ENCODE results near the gene MEX3D. TPM values are rescaled to one million over a fixed set of nuclear protein-coding genes. Genes with fewer than 3 reads are reported as not detected.

Gene MEX3D
- total and polyA plus RNA-seq, 2 experiments from 2014 or later = 12.4 to 94.9 TPM

DNA sequence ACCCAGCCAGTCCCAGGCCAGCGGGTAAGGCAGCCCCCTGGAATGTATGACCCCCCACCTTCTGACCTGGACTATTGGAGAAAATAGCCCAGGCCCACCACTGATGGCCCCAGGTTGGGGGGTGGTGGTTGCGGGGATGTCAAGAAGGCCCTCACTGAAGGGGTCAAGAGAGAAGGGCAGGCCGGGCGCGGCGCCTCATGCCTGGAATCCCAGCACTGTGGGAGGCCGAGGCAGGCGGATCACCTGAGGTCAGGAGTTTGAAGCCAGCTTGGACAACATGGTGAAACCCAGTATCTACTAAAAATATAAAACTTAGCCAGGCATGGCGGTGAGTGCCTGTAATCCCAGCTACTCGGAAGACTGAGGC is 53.8 kb downstream of the MEX3D start:
- no peaks in the 10 kb centered on the region for H3K4me1 Mint-ChIP-seq

More for the DNA sequence above, 53.8 kb downstream of the MEX3D start:
- Histone ChIP-seq H2AFZ (no peak overlapping the region), H3K9me2 (ENCODE audit: insufficient read depth) (no peaks in the 10 kb centered on the region), H3F3A (replicated peaks; ENCODE audit: low read depth) (0 out of 2 replicates have a peak, but pooled peaks cover 4% of the 10 kb centered on the region), H3K27ac (ENCODE audit: low read depth) (no peak overlapping the region), H3K4me1 (ENCODE audit: insufficient read depth) (no peaks in the 10 kb centered on the region), H3K79me2 (replicated peaks; ENCODE audit: insufficient read depth) (no peaks in the 10 kb centered on the region), H4K20me1 (replicated peaks; ENCODE audit: insufficient read depth) (no peaks in the 10 kb centered on the region; the same call in 1 of the 2 replicates), H3K36me3 (ENCODE audit: insufficient read depth) (no peaks in the 10 kb centered on the region), H3K4me2 (no peak overlapping the region), H3K4me3 (no peak overlapping the region), H3K27me3 (ENCODE audit: insufficient read depth) (peaks cover 4% of the 10 kb centered on the region; the same call in 1 of the 2 replicates)
- DNase-seq (ENCODE audit: low spot score) = no peak
- TF ChIP-seq NANOG (IDR thresholded peaks at IDR 0.05; ENCODE audit: borderline replicate concordance) (no peak), ZNF114 (CRISPR knock-in tag; IDR thresholded peaks at IDR 0.05) (no peak), EZH2 (IDR thresholded peaks at IDR 0.05; ENCODE audit: low read depth, unreplicated experiment) (no peak), CREB1 (CRISPR knock-in tag; IDR thresholded peaks at IDR 0.05; ENCODE audit: low read depth) (no peak), EZH2phosphoT487 (IDR thresholded peaks at IDR 0.05; ENCODE audit: unreplicated experiment) (no peak), STAT1 (IDR thresholded peaks at IDR 0.05; ENCODE audit: unreplicated experiment) (no peak), ZNF331 (CRISPR knock-in tag; IDR thresholded peaks at IDR 0.05; ENCODE audit: low read depth) (no peak), POLR2AphosphoS5 (IDR thresholded peaks at IDR 0.05; ENCODE audit: low read depth) (no peak), JUNB (IDR thresholded peaks at IDR 0.05; ENCODE audit: unreplicated experiment) (no peak)
- TF ChIP-seq, protein P1, sequence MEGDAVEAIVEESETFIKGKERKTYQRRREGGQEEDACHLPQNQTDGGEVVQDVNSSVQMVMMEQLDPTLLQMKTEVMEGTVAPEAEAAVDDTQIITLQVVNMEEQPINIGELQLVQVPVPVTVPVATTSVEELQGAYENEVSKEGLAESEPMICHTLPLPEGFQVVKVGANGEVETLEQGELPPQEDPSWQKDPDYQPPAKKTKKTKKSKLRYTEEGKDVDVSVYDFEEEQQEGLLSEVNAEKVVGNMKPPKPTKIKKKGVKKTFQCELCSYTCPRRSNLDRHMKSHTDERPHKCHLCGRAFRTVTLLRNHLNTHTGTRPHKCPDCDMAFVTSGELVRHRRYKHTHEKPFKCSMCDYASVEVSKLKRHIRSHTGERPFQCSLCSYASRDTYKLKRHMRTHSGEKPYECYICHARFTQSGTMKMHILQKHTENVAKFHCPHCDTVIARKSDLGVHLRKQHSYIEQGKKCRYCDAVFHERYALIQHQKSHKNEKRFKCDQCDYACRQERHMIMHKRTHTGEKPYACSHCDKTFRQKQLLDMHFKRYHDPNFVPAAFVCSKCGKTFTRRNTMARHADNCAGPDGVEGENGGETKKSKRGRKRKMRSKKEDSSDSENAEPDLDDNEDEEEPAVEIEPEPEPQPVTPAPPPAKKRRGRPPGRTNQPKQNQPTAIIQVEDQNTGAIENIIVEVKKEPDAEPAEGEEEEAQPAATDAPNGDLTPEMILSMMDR (conservative IDR thresholded peaks at IDR 0.05; ENCODE audit: low read depth in 2 of 2) = no peak
- TF ChIP-seq, protein P2, sequence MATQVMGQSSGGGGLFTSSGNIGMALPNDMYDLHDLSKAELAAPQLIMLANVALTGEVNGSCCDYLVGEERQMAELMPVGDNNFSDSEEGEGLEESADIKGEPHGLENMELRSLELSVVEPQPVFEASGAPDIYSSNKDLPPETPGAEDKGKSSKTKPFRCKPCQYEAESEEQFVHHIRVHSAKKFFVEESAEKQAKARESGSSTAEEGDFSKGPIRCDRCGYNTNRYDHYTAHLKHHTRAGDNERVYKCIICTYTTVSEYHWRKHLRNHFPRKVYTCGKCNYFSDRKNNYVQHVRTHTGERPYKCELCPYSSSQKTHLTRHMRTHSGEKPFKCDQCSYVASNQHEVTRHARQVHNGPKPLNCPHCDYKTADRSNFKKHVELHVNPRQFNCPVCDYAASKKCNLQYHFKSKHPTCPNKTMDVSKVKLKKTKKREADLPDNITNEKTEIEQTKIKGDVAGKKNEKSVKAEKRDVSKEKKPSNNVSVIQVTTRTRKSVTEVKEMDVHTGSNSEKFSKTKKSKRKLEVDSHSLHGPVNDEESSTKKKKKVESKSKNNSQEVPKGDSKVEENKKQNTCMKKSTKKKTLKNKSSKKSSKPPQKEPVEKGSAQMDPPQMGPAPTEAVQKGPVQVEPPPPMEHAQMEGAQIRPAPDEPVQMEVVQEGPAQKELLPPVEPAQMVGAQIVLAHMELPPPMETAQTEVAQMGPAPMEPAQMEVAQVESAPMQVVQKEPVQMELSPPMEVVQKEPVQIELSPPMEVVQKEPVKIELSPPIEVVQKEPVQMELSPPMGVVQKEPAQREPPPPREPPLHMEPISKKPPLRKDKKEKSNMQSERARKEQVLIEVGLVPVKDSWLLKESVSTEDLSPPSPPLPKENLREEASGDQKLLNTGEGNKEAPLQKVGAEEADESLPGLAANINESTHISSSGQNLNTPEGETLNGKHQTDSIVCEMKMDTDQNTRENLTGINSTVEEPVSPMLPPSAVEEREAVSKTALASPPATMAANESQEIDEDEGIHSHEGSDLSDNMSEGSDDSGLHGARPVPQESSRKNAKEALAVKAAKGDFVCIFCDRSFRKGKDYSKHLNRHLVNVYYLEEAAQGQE (IDR thresholded peaks at IDR 0.05; ENCODE audit: unreplicated experiment) = no peak
- TF ChIP-seq, protein P3, sequence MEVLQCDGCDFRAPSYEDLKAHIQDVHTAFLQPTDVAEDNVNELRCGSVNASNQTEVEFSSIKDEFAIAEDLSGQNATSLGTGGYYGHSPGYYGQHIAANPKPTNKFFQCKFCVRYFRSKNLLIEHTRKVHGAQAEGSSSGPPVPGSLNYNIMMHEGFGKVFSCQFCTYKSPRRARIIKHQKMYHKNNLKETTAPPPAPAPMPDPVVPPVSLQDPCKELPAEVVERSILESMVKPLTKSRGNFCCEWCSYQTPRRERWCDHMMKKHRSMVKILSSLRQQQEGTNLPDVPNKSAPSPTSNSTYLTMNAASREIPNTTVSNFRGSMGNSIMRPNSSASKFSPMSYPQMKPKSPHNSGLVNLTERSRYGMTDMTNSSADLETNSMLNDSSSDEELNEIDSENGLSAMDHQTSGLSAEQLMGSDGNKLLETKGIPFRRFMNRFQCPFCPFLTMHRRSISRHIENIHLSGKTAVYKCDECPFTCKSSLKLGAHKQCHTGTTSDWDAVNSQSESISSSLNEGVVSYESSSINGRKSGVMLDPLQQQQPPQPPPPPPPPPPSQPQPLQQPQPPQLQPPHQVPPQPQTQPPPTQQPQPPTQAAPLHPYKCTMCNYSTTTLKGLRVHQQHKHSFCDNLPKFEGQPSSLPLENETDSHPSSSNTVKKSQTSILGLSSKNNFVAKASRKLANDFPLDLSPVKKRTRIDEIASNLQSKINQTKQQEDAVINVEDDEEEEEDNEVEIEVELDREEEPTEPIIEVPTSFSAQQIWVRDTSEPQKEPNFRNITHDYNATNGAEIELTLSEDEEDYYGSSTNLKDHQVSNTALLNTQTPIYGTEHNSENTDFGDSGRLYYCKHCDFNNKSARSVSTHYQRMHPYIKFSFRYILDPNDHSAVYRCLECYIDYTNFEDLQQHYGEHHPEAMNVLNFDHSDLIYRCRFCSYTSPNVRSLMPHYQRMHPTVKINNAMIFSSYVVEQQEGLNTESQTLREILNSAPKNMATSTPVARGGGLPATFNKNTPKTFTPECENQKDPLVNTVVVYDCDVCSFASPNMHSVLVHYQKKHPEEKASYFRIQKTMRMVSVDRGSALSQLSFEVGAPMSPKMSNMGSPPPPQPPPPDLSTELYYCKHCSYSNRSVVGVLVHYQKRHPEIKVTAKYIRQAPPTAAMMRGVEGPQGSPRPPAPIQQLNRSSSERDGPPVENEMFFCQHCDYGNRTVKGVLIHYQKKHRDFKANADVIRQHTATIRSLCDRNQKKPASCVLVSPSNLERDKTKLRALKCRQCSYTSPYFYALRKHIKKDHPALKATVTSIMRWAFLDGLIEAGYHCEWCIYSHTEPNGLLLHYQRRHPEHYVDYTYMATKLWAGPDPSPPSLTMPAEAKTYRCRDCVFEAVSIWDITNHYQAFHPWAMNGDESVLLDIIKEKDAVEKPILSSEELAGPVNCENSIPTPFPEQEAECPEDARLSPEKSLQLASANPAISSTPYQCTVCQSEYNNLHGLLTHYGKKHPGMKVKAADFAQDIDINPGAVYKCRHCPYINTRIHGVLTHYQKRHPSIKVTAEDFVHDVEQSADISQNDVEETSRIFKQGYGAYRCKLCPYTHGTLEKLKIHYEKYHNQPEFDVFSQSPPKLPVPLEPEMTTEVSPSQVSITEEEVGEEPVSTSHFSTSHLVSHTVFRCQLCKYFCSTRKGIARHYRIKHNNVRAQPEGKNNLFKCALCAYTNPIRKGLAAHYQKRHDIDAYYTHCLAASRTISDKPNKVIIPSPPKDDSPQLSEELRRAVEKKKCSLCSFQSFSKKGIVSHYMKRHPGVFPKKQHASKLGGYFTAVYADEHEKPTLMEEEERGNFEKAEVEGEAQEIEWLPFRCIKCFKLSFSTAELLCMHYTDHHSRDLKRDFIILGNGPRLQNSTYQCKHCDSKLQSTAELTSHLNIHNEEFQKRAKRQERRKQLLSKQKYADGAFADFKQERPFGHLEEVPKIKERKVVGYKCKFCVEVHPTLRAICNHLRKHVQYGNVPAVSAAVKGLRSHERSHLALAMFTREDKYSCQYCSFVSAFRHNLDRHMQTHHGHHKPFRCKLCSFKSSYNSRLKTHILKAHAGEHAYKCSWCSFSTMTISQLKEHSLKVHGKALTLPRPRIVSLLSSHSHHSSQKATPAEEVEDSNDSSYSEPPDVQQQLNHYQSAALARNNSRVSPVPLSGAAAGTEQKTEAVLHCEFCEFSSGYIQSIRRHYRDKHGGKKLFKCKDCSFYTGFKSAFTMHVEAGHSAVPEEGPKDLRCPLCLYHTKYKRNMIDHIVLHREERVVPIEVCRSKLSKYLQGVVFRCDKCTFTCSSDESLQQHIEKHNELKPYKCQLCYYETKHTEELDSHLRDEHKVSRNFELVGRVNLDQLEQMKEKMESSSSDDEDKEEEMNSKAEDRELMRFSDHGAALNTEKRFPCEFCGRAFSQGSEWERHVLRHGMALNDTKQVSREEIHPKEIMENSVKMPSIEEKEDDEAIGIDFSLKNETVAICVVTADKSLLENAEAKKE (CRISPR knock-in tag; IDR thresholded peaks at IDR 0.05) = no peak
- TF ChIP-seq, protein P4, sequence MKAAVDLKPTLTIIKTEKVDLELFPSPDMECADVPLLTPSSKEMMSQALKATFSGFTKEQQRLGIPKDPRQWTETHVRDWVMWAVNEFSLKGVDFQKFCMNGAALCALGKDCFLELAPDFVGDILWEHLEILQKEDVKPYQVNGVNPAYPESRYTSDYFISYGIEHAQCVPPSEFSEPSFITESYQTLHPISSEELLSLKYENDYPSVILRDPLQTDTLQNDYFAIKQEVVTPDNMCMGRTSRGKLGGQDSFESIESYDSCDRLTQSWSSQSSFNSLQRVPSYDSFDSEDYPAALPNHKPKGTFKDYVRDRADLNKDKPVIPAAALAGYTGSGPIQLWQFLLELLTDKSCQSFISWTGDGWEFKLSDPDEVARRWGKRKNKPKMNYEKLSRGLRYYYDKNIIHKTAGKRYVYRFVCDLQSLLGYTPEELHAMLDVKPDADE (IDR thresholded peaks at IDR 0.05) = no peak
- no peak overlapping the region for H3K4me3 Mint-ChIP-seq
- H3K27ac Mint-ChIP-seq = no peak overlapping the region
- ATAC-seq = no peak
- H3K9me3 Mint-ChIP-seq = peaks cover 5% of the 10 kb centered on the region
- peaks cover 18% of the 10 kb centered on the region for H3K27me3 Mint-ChIP-seq (ENCODE audit: insufficient read depth, low read depth, poor library complexity)
- H3K36me3 Mint-ChIP-seq (ENCODE audit: low read depth) = no peaks in the 10 kb centered on the region
